IPS-NIHi7 (cell line): ENCODE data around the gene SLC30A3.

ENCODE experiments used
- DNase-seq: peaks from one replicate; pipeline ENCODE4 v3.0.0; 2012; ENCODE audit warnings: mixed read lengths; ENCODE audit errors: extremely low spot score

The SLC30A3 gene

DNA sequence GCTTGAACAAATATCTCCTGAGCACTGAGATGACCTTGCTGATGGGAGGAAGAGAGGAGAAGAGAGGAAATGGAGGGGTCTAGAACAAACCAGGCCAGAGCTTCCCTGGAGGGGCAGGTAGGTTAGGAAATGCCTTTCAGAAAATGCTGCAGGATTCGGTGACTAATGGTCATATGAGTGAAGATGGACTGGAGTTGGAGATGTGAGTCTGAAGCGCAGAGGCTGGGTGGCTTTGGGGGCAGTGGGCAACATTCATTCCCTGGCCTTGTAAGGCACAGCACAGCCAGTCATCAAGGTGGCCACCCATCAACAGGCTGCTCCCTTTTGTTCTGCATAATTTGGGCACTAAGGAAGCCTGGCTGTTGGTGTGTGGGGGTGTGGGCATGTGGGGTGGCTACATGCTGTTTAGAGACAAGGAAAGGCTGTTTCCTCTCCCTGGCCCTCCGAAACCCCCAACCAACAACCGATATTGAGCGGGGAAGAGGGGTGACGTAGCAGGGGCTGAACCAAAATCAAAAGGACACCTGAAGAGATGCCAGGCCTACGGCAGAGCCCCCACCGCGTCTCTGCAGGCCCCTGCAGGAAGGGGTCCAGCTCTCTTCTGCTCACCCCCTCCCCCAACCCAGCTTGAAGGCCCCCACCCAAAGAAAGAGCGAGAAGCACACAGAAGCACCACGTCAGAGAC, 1.5 kb downstream of the SLC30A3 start:
- DNase-seq = no peak

- DNase-seq = no peak
Observed at GRCh38 chr2:27258051-27258450, 4.8 kb downstream of the SLC30A3 start.

GRCh38 chr2:27256855-27257454, 5.9 kb downstream of the SLC30A3 start:
- no peak for DNase-seq

GRCh38 chr2:27255660-27256059, 7.2 kb downstream of the SLC30A3 start:
- DNase-seq = no peak

DNA sequence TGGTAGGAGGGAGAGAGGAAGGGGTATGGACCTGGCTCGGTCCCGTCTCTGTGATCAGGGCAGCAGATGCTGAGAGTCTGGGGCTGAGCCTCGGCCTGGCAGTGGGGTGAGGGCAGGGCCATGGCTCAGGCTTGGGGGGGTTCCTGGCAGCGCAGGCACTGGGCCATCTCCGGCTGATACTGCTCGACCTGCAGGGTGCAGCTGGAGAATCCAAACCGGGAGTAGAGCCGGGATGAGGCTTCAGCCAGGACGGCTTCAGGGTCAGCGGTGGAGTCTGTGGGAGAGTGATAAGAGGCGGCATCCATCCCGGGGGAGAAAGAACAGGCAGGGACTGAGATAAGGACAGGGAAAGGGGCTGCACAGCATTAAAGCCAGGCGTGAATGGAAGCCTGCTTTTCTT, 7.7 kb downstream of the SLC30A3 start:
- DNase-seq = no peak

GRCh38 chr2:27251766-27252165, 11.1 kb downstream of the SLC30A3 start:
- no peak for DNase-seq

GRCh38 chr2:27250652-27251379, 12.0 kb downstream of the SLC30A3 start:
- DNase-seq = peak; percentile 33

GRCh38 chr2:27249891-27250651, 12.8 kb downstream of the SLC30A3 start:
- DNase-seq = peak; percentile 97

GRCh38 chr2:27249159-27249890, 13.5 kb downstream of the SLC30A3 start:
- no peak for DNase-seq

- DNase-seq = no peak
Observed at GRCh38 chr2:27247893-27248292, 15.0 kb downstream of the SLC30A3 start.

DNA sequence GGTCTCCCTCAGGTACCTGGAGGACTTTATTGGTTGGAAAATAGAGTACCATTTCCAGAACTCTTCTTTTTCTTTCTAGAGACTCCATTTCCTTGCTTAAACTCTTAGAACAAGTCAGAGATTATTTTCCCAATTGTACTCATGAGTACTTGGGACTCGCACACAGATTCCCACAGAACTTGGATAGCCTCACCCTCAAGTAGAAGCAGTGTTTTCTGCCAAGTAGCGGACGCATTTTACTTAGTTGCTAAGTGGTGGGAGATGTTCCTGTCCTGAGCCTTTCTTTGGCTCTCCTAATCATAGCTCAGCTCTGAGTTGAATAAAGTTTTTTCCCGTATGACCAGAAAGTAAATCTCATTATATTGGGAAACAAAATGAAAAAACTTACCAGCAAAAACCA, 17.2 kb downstream of the SLC30A3 start:
- DNase-seq = no peak

DNA sequence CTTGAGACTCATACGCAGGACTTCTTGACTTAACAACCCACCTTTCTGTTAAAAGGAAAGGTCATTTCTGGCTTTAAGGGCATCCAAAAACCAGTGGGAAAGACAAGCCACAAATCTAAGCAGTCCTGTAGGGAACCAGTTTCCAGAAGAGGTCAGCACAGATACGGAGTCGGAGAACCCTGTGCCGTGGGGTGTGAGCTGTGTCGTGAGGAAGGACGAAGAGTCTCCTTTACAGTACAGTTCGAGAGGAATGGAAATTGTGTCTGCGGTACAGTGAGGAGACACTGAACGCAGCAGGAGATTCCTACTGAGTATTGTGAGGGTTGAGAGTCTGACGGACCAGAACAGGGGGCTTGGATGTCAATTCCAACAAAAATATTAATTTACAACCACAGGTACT, 17.7 kb downstream of the SLC30A3 start:
- DNase-seq = no peak

GRCh38 chr2:27243391-27244130, 19.3 kb downstream of the SLC30A3 start:
- no peak for DNase-seq

GRCh38 chr2:27242614-27242951, 20.3 kb downstream of the SLC30A3 start:
- no peak for DNase-seq

DNA sequence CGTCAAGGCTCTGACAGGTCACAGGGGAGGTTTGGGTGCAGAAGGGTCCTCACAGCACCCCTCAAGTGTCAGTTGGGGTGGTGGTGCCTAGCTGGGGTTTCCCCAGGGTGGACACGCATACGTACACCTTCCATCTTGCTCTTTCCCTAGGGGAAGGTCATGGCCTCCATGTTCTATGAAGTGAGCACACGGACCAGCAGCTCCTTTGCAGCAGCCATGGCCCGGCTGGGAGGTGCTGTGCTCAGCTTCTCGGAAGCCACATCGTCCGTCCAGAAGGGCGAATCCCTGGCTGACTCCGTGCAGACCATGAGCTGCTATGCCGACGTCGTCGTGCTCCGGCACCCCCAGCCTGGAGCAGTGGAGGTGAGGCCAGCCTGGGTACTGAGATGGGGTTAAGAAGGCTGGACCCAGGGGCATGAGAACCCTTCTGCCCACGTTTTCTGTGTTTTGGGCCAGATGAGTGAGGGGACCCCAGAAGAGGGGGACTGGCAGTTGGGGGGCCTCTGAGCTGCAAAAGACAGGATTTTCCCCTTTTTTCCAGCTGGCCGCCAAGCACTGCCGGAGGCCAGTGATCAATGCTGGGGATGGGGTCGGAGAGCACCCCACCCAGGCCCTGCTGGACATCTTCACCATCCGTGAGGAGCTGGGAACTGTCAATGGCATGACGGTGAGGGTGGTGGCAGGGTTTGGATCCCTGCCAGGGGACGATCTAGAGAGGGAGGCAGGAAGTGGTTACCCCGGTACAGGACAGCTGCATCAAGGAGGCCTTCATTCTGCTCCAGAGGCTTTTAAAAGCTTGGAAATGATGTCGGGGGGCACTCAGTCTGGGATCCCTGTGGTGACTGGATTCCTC, 20.9 kb downstream of the SLC30A3 start:
- no peak for DNase-seq

- no peak for DNase-seq
Observed at GRCh38 chr2:27240406-27240805, 22.4 kb downstream of the SLC30A3 start.

GRCh38 chr2:27238976-27239375, 23.9 kb downstream of the SLC30A3 start:
- no peak for DNase-seq

DNA sequence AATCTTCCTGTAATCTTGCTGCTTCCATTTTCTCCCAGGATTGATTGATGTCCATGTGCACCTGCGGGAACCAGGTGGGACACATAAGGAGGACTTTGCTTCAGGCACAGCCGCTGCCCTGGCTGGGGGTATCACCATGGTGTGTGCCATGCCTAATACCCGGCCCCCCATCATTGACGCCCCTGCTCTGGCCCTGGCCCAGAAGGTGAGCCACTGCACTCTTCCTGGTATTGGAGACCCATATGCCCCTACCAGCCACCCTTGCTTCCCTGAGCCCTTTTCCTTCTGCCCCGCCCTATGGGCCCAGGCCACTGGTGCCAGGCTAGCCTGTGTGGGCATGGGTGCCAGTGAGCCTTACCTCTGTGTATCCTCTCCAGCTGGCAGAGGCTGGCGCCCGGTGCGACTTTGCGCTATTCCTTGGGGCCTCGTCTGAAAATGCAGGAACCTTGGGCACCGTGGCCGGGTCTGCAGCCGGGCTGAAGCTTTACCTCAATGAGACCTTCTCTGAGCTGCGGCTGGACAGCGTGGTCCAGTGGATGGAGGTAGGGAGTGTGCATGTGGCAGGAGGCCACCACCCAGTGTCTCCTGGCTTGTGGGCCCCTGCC, 25.4 kb downstream of the SLC30A3 start:
- no peak for DNase-seq

DNA sequence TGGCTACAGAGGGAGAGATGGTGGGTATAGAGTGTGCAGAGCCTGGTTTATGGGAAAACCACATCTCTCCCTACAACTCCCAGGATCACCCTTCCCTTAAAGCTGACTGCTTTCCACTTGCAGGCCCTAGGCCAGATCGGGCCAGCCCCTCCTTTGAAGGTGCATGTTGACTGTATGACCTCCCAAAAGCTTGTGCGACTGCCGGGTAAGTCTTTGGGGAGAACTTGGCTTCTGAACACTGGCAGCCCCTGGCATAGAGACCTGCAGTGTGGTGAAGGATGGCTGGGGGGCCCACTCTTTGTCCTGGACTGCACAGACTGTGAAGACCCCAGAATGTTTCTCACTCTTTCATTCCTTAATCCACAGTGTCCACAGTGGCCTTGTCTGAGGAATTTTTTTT, 26.2 kb downstream of the SLC30A3 start:
- no peak for DNase-seq

- no peak for DNase-seq
Observed at GRCh38 chr2:27236136-27236535, 26.7 kb downstream of the SLC30A3 start.
